ENCODE measurements around the gene PPP5C.
"Not testable (repeated sequence)": the region's sequence is repeated elsewhere in the genome, so short reads cannot be mapped to it uniquely, and the experiment has no call there.

PPP5C gene

DNA sequence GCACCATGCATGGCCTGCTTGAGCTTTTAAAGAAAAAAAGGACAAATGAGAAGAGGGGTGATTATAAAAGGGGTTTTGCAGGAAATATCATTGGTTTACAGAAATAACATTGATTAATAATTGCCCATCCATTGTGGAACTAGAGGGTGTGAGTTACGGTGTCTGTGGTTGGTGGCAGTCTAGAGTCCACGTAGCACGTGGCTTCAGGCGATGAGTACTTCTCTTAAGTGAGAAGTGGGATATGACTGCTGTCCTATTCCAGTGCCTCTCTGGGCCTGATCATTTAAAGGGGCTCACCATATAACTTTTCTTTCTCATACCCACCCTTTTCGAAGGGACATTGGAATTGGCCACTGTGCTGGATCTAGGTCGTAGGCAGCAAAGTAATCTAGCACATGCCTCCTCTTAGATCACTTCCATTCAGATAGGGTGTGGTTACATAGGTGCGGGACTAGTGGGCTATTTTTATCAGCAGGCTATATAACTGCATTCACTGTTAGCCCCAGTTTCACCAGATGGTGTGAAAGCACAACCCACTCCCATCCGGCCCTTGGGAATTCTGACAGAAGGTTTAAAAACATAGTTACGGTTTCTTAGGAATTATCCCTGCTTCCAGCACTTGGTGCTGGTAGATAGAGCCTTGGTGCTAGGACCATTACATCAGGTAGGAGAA lies 19.9 kb downstream of the PPP5C start:
- DNase-seq, result no peak

DNA sequence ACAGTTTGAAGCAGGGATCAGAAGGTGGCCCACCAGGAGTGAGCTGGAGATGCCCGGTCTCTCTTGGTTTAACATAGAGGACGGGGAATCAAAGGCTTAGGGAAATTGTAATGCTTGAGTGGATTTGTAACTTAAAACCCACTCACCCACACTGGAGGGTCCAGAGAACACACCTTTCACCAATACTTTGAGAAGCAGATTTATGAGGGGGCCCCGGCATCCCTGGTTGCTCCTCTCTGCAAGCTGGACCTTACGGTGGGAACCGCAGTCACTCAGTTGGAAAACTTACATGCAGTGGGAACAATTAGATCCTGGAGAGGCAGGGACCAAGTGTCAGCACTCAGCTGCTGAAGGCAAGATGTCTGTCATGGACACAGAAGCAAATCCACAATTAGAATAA lies 20.5 kb downstream of the PPP5C start:
- no peak for DNase-seq

DNA sequence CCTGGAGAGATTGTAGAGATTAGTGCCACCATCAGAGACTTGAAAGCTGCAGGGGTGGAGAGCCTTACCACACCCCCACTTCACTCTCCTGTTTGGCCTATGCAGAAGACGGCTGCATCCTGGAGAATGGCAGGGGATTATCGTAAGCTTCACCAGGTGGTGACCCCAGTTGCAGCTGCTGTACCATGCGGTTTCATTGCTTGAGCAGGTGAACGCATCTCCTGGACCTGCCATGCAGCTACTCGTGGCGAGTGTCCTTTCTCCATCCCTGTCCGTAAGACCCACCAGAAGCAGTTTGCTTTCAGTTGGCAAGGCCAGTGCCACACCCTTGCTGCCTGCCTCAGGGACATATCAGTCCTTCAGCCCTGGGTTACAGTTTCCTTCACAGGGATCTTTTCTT lies 21.2 kb downstream of the PPP5C start:
- DNase-seq, result no peak

DNA sequence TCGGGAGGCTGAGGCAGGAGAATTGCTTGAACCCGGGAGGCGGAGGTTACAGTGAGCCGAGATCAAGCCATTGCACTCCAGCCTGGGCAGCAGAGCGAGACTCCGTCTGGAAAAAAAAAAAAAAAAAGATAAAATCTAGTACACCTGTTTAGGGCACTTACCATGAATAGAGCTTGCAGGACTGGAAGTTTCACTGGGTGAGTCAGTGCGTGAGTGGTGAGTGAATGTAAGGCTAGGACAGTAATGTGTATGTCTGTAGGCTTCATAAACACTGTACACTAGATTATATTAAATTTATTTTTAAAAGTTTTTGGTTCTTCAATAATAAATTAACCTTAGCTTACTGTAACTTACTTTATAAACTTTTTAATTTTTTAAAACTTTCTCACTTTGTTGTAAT lies 22.9 kb downstream of the PPP5C start:
- DNase-seq, result no peak

DNA sequence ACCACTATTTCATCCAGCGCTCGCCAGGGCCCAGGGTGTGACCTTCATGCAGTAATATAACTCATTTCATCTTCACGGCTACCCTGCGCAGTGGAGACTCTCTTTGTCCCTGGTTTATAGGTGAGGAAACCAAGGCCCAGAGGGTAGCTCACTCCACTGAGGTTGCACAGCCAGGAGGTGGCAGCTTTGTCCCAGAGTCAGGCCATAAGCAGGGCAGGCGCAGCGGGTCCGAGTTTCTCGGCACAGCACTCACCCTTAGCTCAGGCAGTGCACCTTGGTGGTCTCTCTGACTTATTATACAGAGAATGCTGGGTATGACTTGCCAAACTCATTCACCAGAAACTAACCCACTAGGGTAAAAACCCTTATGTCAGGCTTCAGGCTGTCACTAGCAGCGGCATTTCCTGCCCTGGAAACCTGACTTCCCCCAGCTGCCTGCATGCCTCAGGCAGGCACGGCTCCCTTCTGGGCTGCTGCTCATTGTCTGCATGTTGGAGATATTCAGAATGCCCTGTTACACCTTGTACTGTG lies 24.5 kb downstream of the PPP5C start:
- DNase-seq, result no peak

DNA sequence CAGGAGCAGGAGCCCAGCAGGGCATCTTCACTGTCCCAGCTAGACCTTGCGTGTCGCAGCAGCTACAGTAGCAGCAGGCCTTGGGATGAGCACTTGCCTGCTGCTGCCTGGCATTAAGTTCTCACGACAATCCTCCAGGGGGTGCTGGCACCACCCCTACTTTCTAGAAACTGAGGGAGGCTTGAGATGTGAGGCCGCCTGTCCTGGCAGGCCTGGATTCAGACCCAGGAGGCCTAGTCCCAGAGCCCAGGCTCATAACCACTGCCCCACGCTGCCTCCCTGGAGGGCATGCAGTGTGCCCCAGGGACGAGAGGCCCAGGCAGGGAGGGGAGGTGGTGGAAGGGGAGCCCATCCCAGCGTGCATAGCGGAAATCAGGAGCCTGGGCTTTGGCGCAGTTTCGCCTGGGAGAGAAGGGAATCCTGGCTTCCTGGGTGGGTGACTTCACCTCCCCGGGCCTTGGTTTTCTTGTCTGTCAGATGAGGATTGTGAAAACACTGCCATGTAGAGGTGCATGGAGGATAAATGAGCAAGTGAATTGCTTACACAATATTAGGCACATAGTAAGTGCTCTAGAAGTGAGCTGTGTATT lies 26.1 kb downstream of the PPP5C start:
- DNase-seq, result no peak

DNA sequence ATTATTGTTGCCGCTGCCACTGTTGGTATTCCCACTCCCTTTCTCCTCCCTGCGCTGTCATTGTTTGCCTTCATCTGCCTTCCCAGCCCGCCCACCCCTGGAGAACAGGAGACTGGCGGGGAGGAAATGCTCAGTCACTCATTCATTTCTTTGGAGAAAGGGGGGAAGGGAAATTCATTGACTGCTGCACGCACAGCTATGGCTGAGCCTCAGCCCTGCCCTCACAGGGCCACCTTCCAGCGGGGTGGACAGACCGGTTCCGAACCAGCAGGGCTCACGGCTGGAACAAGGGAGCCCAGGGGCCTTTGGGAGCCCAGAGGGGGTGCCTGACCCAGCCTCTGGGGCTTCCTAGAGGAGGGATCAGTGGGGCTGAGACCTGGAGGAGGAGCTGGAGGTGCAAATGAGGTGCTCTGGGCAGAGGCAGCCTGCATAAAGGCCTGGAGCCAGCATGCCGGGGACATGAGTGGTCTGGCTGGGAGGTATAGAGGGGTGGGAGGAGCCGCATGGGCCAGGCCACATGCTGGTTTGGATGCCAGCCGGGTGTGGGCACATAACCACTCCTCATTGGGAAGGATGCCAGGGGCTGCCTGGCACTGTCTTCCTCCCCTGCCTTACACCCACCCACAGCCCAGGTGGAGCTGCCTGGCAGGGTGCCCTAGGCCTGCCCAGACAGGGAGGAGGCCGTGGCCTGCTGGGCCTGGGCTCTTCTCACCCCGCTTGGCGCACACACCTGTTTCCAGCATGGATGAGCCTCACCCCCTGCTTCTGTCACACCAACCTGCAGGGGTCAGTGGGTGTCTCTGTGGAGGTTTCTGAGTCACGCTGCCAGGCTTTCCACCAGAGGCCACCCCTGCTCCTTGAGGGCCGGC lies 26.8 kb downstream of the PPP5C start:
- peak; percentile 94 for DNase-seq

DNA sequence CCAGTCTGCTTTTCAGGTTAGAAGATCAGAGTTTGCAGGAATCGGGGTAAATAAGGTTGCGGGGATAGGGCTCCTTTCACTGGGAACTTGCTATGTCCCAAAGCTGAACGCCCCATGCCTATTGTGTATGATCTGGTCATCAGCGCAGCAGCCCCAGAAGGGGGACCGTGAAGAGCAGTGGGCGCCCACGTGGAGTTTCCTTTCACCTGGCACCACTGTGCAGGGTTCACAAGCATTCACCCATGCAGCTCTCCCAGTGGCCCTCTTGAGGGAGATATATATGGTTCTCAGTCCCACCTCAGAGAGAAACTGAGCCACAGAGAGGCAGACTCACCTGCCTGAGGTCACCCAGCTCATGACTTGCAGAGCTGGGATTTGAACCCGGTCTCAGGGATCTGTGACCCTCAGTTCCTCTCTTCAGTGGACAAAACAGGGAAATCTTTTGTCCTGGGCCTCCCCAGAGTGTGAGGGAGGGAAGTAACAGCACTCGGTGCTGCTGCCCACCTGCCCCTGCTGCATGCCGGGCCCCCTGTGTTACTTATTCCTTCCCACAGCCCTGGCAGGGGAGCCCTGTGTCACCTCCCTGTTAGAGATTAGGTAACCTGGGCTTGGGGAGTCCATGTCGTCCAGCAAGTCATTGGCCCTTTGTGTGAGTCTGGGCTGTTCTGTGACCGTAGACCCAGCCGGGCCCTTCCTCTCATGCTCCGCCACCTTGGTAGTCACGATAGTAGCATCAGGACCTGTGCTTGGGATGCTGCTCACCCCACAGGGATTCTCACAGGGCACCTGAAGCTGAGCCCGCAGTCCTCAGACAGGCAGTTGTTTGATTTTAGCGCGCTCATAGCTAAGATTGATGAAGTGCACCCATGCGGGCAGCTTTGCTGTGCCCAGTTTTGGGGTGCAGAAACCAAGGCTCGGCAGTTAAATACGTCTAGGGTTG lies 27.9 kb downstream of the PPP5C start:
- DNase-seq, result no peak

DNA sequence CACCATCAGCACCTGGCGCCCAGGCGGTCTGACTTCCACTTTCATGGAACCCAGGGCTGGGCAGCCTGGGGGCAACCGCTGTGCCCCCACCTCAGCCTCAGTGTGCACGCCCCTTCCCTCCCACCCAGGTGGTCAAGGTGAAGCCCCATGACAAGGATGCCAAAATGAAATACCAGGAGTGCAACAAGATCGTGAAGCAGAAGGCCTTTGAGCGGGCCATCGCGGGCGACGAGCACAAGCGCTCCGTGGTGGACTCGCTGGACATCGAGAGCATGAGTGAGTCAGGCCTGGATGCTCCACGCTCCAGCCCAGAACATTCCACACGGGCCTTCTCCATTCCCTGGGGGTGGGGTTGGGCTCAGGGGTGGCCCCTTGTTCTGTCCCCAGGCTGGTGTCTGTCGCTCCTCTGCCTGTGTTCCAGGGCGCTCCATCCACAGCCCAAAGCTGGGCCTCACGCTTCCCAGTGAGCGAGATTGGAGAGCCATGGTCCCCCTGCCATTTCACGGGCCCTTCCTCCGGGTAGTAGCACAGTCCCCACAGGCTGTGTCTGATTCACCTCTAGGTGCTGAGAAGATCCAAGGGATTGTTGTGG lies 28.7 kb downstream of the PPP5C start:
- DNase-seq, result not testable (repeated sequence)

DNA sequence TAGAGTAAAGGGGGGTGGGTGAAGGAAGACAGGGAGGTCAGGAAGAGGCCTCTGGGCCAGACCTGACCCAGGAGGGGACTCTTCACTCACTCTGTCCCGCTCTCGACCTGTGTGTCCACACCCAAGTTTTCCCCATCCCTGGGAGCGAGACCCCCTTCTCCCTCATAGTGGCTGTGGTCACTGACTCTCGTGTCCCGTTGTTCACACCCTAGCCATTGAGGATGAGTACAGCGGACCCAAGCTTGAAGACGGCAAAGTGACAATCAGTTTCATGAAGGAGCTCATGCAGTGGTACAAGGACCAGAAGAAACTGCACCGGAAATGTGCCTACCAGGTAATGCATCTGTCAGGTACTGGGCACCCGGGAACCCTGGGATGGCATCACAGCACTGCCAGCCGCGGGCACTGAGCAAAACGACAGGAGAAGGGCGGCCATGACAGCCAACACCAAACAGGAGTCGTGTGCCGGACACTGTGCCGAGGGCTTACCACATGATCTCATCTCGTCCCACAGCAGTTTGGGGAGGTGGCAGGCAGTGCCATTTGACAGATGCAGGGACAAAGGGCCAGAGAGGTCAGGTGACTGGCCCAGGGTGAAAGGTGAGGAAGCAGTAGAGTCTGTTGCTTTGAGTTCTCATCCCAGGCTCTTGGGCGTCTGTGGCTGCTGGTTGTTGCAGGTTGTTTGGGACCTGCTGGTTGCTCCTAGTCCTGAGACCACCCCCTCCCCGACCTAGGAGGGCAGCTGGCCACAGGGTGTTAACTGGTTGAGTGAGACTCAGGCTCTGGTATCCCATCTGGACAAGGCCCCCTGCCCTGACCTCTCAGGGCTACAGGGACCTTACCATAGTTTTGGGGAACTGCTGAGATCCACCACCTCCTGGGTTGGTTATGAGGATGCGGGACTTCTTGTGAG lies 29.6 kb downstream of the PPP5C start:
- no peak for DNase-seq

DNA sequence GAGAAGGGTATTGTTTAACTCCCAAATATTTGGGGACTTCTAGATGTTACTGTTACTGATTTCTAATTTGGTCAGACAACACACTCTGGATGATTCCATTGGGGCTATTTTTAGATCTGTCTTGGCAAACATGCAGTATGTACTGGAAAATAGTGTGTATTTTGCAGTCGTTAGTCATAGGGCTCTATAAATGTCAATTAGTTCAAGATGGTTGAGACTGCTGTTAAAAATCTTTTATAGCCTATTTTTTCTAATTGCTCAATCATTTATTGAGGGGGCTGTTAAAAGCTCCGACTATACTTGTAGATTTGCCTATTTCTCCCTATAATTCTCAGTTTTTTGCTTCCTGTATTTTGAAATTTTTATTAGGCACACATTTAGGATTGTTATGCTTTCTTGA lies 31.4 kb downstream of the PPP5C start:
- DNase-seq, result no peak

DNA sequence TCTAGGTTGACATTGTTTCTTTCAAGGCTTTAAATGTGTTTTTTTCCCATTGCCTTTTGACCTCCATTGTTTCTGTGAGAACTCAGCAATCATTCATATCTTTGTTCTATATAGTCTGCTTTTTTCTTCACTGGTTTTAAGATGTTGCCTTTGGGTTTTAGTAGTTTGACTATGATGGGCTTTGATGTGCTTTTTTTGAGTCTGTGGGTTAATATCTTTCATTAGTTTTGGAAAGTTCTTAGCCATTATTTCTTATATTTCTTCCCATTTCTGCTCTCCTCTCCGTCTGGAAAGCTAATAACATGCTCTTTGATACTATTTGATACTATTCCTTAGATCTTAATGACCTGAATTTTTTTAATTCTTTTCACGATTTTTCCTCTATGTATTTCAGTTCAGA lies 33.8 kb downstream of the PPP5C start:
- no peak for DNase-seq

DNA sequence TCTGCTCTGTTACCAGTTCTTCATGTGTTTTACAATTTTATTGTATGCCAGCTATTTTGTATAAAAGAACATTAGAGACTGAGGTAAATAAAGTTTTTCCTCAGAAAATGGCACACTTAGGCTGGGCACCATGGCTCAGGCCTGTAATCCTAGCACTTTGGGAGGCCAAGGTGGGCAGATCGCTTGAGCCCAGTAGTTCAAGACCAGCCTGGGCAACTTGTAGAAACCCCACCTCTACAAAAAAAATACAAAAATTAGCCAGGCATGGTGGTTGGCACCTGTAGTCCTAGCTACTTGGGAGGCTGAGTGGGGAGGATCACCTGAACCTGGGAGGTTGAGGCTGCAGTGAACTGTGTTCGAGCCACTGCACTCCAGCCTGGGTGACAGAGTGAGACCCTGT lies 34.5 kb downstream of the PPP5C start:
- DNase-seq, result no peak

DNA sequence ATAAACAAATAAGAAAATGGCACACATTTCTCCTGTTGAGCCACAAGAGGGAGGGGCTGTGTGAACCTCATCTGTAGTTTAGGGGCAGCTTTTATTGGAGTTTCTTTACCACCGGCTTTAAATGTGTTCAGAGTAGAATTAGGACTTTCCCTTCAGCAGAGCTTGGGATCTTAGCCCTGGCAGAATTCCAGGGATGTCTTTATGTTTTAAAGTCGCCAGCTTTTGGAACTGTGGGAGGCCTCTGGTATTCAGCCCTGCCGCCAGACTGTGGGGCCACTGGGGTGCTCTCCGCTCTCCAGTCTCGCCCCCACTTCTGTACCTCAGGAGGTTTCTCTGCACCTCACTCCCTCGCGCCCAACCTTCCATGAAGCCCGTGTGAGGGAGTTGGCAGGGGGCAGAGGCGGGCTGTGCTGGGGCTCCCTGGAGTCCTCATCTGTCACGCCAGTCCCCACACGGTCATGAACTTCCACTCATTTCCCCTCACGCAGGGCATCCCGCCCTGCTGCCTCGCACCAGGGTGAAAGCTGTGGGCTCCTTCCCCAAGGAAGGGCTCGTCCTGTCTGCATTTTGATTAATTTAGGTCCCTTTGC lies 35.0 kb downstream of the PPP5C start:
- no peak for DNase-seq

DNA sequence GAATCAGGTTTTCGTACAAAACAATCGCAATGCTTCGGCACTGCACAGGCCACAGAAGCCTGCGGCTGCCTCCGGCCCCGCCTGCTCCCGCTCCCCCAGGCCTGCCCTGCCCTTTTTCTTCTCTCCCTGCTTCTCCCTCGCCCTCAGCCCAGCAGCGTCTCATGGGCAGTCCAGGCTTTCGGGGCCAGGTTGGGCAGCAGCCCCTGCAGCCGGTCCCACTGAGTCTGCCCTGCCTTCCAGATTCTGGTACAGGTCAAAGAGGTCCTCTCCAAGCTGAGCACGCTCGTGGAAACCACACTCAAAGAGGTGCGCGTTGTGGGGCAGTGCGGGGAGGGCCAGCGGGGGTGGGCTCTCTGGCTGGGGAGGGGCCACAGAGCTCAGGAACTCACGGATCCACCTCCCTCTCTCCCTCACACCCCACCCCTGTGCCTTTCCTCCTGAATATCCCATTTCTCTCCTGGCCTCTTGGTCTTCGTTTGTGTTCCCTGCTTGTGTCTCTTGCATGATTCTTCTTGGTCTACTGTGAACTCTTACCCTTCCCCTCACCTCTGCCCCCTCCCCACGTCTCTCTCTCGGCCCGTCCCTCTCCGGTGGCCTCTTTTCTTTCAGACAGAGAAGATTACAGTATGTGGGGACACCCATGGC lies 36.4 kb downstream of the PPP5C start:
- no peak for DNase-seq

DNA sequence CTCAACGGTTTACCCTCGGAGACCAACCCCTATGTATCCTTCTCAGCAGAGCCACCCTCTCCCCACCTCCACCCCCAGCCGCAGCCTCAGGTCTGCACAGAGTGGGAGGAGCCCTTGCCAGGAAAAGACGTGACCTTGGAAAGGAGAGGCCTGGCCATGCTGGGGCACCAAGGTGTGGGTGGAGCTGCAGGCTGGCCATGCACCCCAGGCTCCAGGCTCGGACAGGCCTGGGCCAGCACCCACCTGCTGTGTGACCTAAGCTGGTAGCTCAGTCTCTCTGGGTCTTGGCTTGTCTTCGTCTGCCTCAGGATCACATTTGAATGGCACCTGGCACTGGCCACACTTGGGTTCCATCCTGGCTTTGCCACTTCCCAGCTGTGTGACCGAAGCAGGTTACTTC lies 37.0 kb downstream of the PPP5C start:
- no peak for DNase-seq

DNA sequence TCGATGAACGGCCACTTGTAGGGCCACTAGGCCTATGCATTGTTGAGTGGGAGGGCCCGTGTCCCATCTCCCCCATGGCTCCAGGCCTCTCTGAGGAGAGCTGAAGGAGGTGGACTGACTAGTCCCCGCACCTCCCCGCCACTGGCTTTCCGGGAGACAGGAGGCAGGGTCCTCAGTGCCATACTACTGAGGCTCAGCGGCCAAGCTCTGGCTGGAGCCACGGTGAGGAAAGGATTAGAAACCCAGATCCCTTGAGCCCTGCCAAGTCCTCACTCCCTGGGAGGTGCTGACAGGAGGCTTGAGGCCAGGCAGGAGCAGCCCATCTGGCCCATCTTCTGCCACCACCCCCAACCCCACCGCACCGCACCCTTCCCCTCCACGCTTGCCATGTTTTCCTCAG lies 37.5 kb downstream of the PPP5C start:
- DNase-seq, result no peak

DNA sequence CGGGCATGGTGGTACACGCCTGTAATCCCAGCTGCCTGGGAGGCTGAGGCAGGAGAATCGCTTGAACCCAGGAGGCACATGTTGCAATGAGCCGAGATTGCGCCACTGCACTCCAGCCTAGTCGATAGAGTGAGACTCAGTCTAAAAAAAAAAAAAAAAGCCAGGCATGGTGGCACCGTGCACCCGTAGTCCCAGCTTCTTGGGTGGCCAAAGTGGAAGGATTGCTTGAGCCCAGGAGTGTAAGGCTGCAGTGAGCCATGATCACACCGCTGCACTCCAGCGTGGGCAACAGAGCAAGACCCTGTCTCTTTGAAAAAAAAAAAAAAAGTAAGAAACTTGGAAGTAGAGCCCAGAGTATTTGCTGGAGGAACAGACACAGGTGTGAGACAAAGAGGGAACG lies 38.7 kb downstream of the PPP5C start:
- no peak for DNase-seq

DNA sequence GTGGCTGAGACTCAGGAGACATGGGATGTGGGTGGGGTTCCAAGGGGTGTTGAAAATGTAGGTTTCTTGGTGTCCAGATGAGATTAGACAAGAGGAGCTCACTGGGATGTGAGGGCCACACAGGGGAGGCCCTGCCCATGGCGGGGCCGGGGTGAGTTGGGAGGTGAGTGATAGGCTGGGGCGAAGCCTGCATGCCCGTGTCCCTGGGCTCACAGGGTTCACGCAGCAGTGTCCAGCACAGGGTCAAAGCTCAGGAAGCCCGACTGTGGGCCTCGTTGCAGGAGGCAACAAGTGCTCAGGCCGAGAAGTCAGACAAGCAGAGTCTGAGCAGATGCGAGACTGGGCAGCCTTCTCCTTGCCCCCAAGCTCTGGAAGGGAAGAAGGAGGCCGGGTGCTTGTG lies 39.3 kb downstream of the PPP5C start:
- DNase-seq, result no peak

DNA sequence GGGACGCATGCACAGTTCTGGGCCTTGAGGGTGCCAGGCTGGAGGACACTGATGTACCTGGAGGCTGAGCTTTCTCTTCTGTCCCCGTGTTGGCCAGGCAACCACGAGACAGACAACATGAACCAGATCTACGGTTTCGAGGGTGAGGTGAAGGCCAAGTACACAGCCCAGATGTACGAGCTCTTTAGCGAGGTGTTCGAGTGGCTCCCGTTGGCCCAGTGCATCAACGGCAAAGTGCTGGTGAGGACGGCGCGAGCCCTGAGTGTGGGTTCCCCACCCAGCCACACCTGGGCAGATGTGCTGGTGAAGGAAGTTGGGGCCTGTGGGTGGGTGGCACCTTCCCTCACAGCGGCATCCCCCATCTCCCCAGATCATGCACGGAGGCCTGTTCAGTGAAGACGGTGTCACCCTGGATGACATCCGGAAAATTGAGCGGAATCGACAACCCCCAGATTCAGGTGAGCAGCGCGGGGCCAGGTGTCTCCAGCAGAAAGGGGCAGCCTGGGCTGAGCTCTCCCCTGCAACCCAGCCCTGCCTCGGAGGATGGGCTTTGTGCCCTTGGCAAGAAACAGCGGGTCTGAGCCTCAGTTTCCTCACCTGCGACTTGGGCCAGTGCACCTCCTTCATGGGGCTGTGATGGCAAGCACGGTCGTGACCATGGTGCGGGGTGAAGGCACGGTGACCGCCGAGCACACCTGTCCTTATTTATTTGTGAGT lies 40.3 kb downstream of the PPP5C start:
- DNase-seq, result no peak

Measured in NCI-H1092 treated with DMSO at 0.1 percent for 48 hours (cell line).